Naive thymus-derived CD4-positive, alpha-beta T cell (primary cell): ENCODE results near the gene LEMD2. TPM values are rescaled to one million over a fixed set of nuclear protein-coding genes. Genes with fewer than 3 reads are reported as not detected.
A peak's percentile ranks its signal among the peaks of the same experiment; 100 is the strongest.

ENCODE experiments used
- ATAC-seq: fragments of 150-1000 bp; cut with Tn5 transposase; 2 replicates; pipeline ENCODE4 v1.10.0; 2021; ENCODE audit warnings: mild to moderate bottlenecking, moderate library complexity
- CTCF ChIA-PET: fragments of 350-600 bp; sonication (Branson Sonifier 250); formaldehyde crosslinking; loops from one replicate; lab custom pipeline; 2021; ENCODE audit warnings: antibody characterized with exemption; lab: Charles Lee
- POLR2A ChIA-PET: fragments of 350-600 bp; sonication (Branson Sonifier 250); formaldehyde crosslinking; loops from one replicate; lab custom pipeline; 2021; ENCODE audit warnings: antibody characterized with exemption, inconsistent platforms; lab: Charles Lee
- DNase-seq, 9 donors: peaks; one replicate each; pipeline versions ENCODE4 v3.0.0 to v3.0.0-alpha.2; 2020 to 2022; ENCODE audit warnings: mixed read lengths in 1 of 9
- H3K27ac ChIP-seq: one replicate; pipeline ENCODE4 v1.7.0; 2013; ENCODE audit warnings: mild to moderate bottlenecking, low read depth, low read length, moderate library complexity
- H3K27me3 ChIP-seq, 2 donors: one replicate each; pipeline ENCODE4 v1.7.0; 2013; ENCODE audit warnings: low read length in 2 of 2, mild to moderate bottlenecking in 2 of 2, moderate library complexity in 2 of 2; ENCODE audit not compliant: control insufficient read depth in 2 of 2, insufficient read depth in 2 of 2
- H3K36me3 ChIP-seq, 3 experiments: 1 replicate in 2 of 3; 2 replicates in 1 of 3; pipeline ENCODE4 v1.7.0; 2013; ENCODE audit warnings: low read length in 3 of 3, mild to moderate bottlenecking in 3 of 3, moderate library complexity in 1 of 3; ENCODE audit not compliant: insufficient read depth in 3 of 3, control insufficient read depth in 2 of 3
- H3K4me1 ChIP-seq, 2 donors: one replicate each; pipeline ENCODE4 v1.7.0; 2013; ENCODE audit warnings: low read length in 2 of 2, mild to moderate bottlenecking in 2 of 2, moderate library complexity in 1 of 2; ENCODE audit not compliant: control insufficient read depth in 2 of 2, insufficient read depth in 2 of 2
- H3K4me3 ChIP-seq: 2 replicates; pipeline ENCODE4 v1.7.0; 2013; ENCODE audit warnings: mild to moderate bottlenecking, low read length
- H3K9me3 ChIP-seq, 3 experiments: 1 replicate in 2 of 3; 2 replicates in 1 of 3; pipeline ENCODE4 v1.7.0; 2013; ENCODE audit warnings: low read length in 3 of 3; ENCODE audit not compliant: control insufficient read depth in 2 of 3
- H3K27ac Mint-ChIP-seq, 9 donors: one replicate each; pipeline ENCODE4 v1.8.0; 2020 to 2022; ENCODE audit warnings: mixed read lengths in 9 of 9, mild to moderate bottlenecking in 8 of 9, moderate library complexity in 5 of 9, inconsistent platforms in 2 of 9
- H3K27me3 Mint-ChIP-seq, 5 donors: one replicate each; pipeline ENCODE4 v1.8.0; 2021 to 2022; ENCODE audit warnings: mixed read lengths in 5 of 5, mild to moderate bottlenecking in 1 of 5
- H3K36me3 Mint-ChIP-seq, 5 donors: one replicate each; pipeline ENCODE4 v1.8.0; 2020 to 2022; ENCODE audit warnings: mixed read lengths in 5 of 5, mild to moderate bottlenecking in 3 of 5, inconsistent platforms in 1 of 5
- H3K4me1 Mint-ChIP-seq, 7 donors: one replicate each; pipeline ENCODE4 v1.8.0; 2020 to 2022; ENCODE audit warnings: mixed read lengths in 7 of 7, mild to moderate bottlenecking in 3 of 7, inconsistent platforms in 1 of 7
- H3K4me3 Mint-ChIP-seq, 10 donors: one replicate each; pipeline ENCODE4 v1.8.0; 2020 to 2022; ENCODE audit warnings: mild to moderate bottlenecking in 10 of 10, mixed read lengths in 10 of 10, moderate library complexity in 6 of 10, inconsistent platforms in 2 of 10
- H3K9me3 Mint-ChIP-seq, 11 donors: one replicate each; pipeline ENCODE4 v1.8.0; 2020 to 2022; ENCODE audit warnings: mixed read lengths in 11 of 11, mild to moderate bottlenecking in 4 of 11, inconsistent platforms in 1 of 11, moderate library complexity in 1 of 11
- intact Hi-C, 2 donors: fragments of 100-400 bp; cut with micrococcal nuclease; formaldehyde crosslinking; loops; one replicate each; pipeline ENCODE4 v1.15.1; 2023
- polyA plus RNA-seq, 2 donors: library from polyadenylated mRNA; unstranded; fragments of 300-500 nt; fragmentation: Illumina TruSeq; gene quantifications; one replicate each; pipeline ENCODE4 v1.2.3, GENCODE V29; 2021
- total RNA-seq, 6 experiments: library from RNA in 5 of 6; stranded (reverse) in 5 of 6; gene quantifications; 1 replicate in 5 of 6; 2 replicates in 1 of 6; pipeline ENCODE4 v1.2.3 and lab custom pipeline; 2021 to 2026

LEMD2 gene
- total and polyA plus RNA-seq, 7 experiments from 2014 or later = 27.0 to 124 (median 104) TPM

DNA sequence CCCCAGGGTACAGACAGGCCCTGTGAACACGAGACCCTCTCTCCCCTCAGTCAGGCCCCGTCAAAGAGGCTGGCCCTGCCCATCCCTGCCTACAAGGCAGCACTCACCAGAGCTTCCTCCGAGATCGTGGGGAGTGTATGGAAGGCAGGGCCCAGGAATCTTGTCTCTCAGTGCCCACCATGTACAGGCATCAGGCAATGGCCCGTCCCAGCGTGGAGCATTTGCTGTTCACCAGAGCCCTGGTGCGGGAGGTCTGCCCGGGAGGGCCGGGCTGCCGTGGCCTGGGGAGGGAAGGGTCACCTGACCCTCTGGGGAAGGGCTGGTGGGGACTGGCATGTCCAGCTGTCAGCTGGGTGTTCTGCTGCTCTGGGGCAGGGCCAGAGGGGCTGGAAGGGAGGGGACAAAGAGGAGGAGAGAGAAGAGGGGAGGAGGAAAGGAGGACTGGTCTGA lies 42.3 kb downstream of the LEMD2 start, which contains the start of gene IP6K3:
Gene IP6K3, minus strand, starts transcription at position 255 of the 450 bp plus-strand sequence. CDS start 11,429 bp downstream, outside the sequence.
- no peak for DNase-seq
- no peaks in the 10 kb centered on the region for H3K9me3 ChIP-seq
- H3K4me3 ChIP-seq = no peak within 1 kb of the TSS
- H3K4me1 ChIP-seq = no peaks in the 10 kb centered on the region
- H3K27ac ChIP-seq = no peak within 1 kb of the TSS
- POLR2A ChIA-PET = no interaction called here
- no peaks in the 10 kb centered on the region for H3K27me3 ChIP-seq
- no peak for ATAC-seq
- Mint-ChIP-seq H3K9me3 (no peaks in the 10 kb centered on the region), H3K27ac (no peak within 1 kb of the TSS), H3K36me3 (no peaks in the 10 kb centered on the region), H3K4me3 (no peak within 1 kb of the TSS), H3K27me3 (peaks cover 4 to 23% (median 12%) of the 10 kb centered on the region in 5 donors), H3K4me1 (peaks cover 0 to 5% (median 4%) of the 10 kb centered on the region in 7 donors)
- CTCF ChIA-PET = interaction anchor here (5.7 kb wide), 1 partner anchor 35 kb away, joined by 30 read pairs; the partner anchor contains the start of gene UQCC2
- intact Hi-C loops = no loop called here
- no peaks in the 10 kb centered on the region for H3K36me3 ChIP-seq

- POLR2A ChIA-PET = no interaction called here
- Mint-ChIP-seq H3K27me3 (peaks cover 4 to 23% (median 12%) of the 10 kb centered on the region in 5 donors), H3K27ac (no peak overlapping the region), H3K4me1 (peaks cover 0 to 5% (median 4%) of the 10 kb centered on the region in 7 donors), H3K4me3 (no peak overlapping the region), H3K9me3 (no peaks in the 10 kb centered on the region), H3K36me3 (no peaks in the 10 kb centered on the region)
- DNase-seq (no peak), ATAC-seq (no peak)
- H3K4me3 ChIP-seq = no peak overlapping the region
- CTCF ChIA-PET = interaction anchor here (1.5 to 5.7 kb wide), 2 partner anchors 10 to 34 kb away, joined by 5 to 30 read pairs; partner anchors contain the start of gene UQCC2
- no peak overlapping the region for H3K27ac ChIP-seq
- no peaks in the 10 kb centered on the region for H3K36me3 ChIP-seq
- no peaks in the 10 kb centered on the region for H3K27me3 ChIP-seq
- intact Hi-C loops = no loop called here
- H3K4me1 ChIP-seq = no peaks in the 10 kb centered on the region
- H3K9me3 ChIP-seq = no peaks in the 10 kb centered on the region
Observed at GRCh38 chr6:33746036-33746600, 42.8 kb downstream of the LEMD2 start.

- intact Hi-C loops = loop anchor here in 1 of 2 donors (2.0 kb wide), 1 partner anchor 25 kb away; no protein-coding TSS in a partner anchor
- H3K27ac Mint-ChIP-seq = no peak overlapping the region
- POLR2A ChIA-PET = no interaction called here
Observed at GRCh38 chr6:33745548-33745947, 43.4 kb downstream of the LEMD2 start.

GRCh38 chr6:33744895-33745546 lies 43.9 kb downstream of the LEMD2 start:
- ATAC-seq (no peak), DNase-seq (no peak)
- Histone ChIP-seq H3K27ac (no peak overlapping the region), H3K36me3 (no peaks in the 10 kb centered on the region), H3K4me1 (no peaks in the 10 kb centered on the region), H3K4me3 (no peak overlapping the region), H3K27me3 (no peaks in the 10 kb centered on the region), H3K9me3 (no peaks in the 10 kb centered on the region)
- Mint-ChIP-seq H3K36me3 (no peaks in the 10 kb centered on the region), H3K4me3 (no peak overlapping the region), H3K9me3 (no peaks in the 10 kb centered on the region), H3K4me1 (peaks cover 0 to 5% (median 4%) of the 10 kb centered on the region in 7 donors), H3K27me3 (peaks cover 4 to 23% (median 12%) of the 10 kb centered on the region in 5 donors), H3K27ac (no peak overlapping the region)
- intact Hi-C loops = loop anchor here (1.0 to 2.0 kb wide), 5 partner anchors 26 to 409 kb away; partner anchors contain the start of gene UQCC2 (in 2 of the 2)
- ChIA-PET POLR2A (interaction anchor here (1.0 kb wide), 2 partner anchors 152 to 160 kb away, joined by 3 read pairs; no protein-coding TSS in a partner anchor), CTCF (interaction anchor here (0.6 to 5.7 kb wide), 10 partner anchors 9 to 306 kb away, joined by 3 to 30 read pairs (median 4); partner anchors contain the start of gene UQCC2)

More at GRCh38 chr6:33745548-33745947, 43.4 kb downstream of the LEMD2 start:
- no peaks in the 10 kb centered on the region for H3K4me1 ChIP-seq
- Mint-ChIP-seq H3K4me3 (no peak overlapping the region), H3K4me1 (peaks cover 0 to 5% (median 4%) of the 10 kb centered on the region in 7 donors), H3K9me3 (no peaks in the 10 kb centered on the region), H3K27me3 (peaks cover 4 to 23% (median 12%) of the 10 kb centered on the region in 5 donors), H3K36me3 (no peaks in the 10 kb centered on the region)
- DNase-seq (no peak), ATAC-seq (no peak)
- CTCF ChIA-PET = interaction anchor here (0.9 to 5.7 kb wide), 3 partner anchors 9 to 34 kb away, joined by 3 to 30 read pairs (median 5); partner anchors contain the start of gene UQCC2
- H3K4me3 ChIP-seq = no peak overlapping the region
- no peaks in the 10 kb centered on the region for H3K9me3 ChIP-seq
- H3K27ac ChIP-seq = no peak overlapping the region
- no peaks in the 10 kb centered on the region for H3K36me3 ChIP-seq
- H3K27me3 ChIP-seq = no peaks in the 10 kb centered on the region

- no peaks in the 10 kb centered on the region for H3K36me3 Mint-ChIP-seq
- CTCF ChIA-PET = interaction anchor here (0.6 to 5.7 kb wide), 13 partner anchors 11 to 852 kb away, joined by 3 to 30 read pairs (median 4); partner anchors contain the start of gene UQCC2
- intact Hi-C loops = loop anchor here (1.0 to 2.0 kb wide), 5 partner anchors 27 to 410 kb away; partner anchors contain the start of gene UQCC2 (in 2 of the 2)
- peaks cover 0 to 5% (median 4%) of the 10 kb centered on the region in 7 donors for H3K4me1 Mint-ChIP-seq
- Histone ChIP-seq H3K4me1 (no peaks in the 10 kb centered on the region), H3K9me3 (no peaks in the 10 kb centered on the region), H3K4me3 (no peak overlapping the region), H3K27ac (no peak overlapping the region), H3K36me3 (no peaks in the 10 kb centered on the region), H3K27me3 (no peaks in the 10 kb centered on the region)
- H3K9me3 Mint-ChIP-seq = no peaks in the 10 kb centered on the region
- POLR2A ChIA-PET = interaction anchor here (1.0 to 1.3 kb wide), 3 partner anchors 29 to 159 kb away, joined by 3 read pairs; no protein-coding TSS in a partner anchor
- peaks cover 4 to 23% (median 12%) of the 10 kb centered on the region in 5 donors for H3K27me3 Mint-ChIP-seq
- ATAC-seq (peak; percentile 87), DNase-seq (peak; percentile 47 to 71 (median 65))
- no peak overlapping the region for H3K4me3 Mint-ChIP-seq
- H3K27ac Mint-ChIP-seq = no peak overlapping the region
Observed at GRCh38 chr6:33744001-33744848, 44.7 kb downstream of the LEMD2 start.

DNA sequence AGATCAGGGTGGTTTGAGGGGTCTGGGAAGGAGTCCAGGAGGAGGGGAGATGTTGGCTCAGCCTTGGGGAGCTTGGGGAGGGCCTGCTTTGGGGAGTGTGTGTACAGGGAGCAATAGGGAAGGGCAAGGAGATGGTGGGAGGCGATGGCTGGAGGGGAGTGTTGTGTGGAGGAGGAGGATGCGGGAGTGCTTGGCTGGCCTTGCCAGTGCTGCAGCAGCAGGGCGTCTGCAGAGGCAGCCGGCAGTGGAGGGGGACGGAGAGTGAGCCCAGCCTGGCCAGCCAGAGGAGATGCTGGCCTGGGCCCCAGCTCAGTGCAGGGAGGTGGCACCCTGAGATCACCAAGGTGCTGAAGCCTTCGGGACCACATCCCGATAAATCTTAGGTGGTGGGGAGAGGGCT lies 46.1 kb downstream of the LEMD2 start:
- Mint-ChIP-seq H3K9me3 (no peaks in the 10 kb centered on the region), H3K27ac (no peak overlapping the region), H3K4me3 (no peak overlapping the region), H3K36me3 (no peaks in the 10 kb centered on the region), H3K27me3 (peaks cover 4 to 23% (median 12%) of the 10 kb centered on the region in 5 donors), H3K4me1 (peaks cover 0 to 5% (median 4%) of the 10 kb centered on the region in 7 donors)
- Histone ChIP-seq H3K27ac (no peak overlapping the region), H3K4me1 (no peaks in the 10 kb centered on the region), H3K27me3 (no peaks in the 10 kb centered on the region), H3K4me3 (no peak overlapping the region), H3K9me3 (no peaks in the 10 kb centered on the region), H3K36me3 (no peaks in the 10 kb centered on the region)
- intact Hi-C loops = no loop called here
- no peak for DNase-seq
- ATAC-seq = no peak
- ChIA-PET POLR2A (no interaction called here), CTCF (interaction anchor here (0.6 to 5.7 kb wide), 9 partner anchors 9 to 285 kb away, joined by 3 to 30 read pairs (median 4); partner anchors contain the start of gene UQCC2)
